Measurements from ENCODE around the gene TMEM131. TPM values are rescaled to one million over a fixed set of nuclear protein-coding genes. Genes with fewer than 3 reads are reported as not detected.
"Not testable (repeated sequence)": the region's sequence is repeated elsewhere in the genome, so short reads cannot be mapped to it uniquely, and the experiment has no call there.

Gene TMEM131
- total RNA-seq, 6 experiments from 2014 or later, result 39.2 to 49.5 (median 45.1) TPM

- Mint-ChIP-seq H3K27ac (no peak overlapping the region), H3K9me3 (peaks cover 8% of the 10 kb centered on the region; the same call in 1 of the 2 replicates), H3K4me3 (no peak overlapping the region), H3K4me1 (ENCODE audit: low read depth) (peaks cover 57% of the 10 kb centered on the region), H3K27me3 (ENCODE audit: insufficient read depth) (no peaks in the 10 kb centered on the region; the same call in 1 of the 2 replicates), H3K36me3 (ENCODE audit: low read depth) (peaks cover 69% of the 10 kb centered on the region)
- DNase-seq, result no peak
- TF ChIP-seq CTCF (IDR thresholded peaks at IDR 0.05), result no peak
These were observed 88.2 kb downstream of the TMEM131 start for GRCh38 chr2:97907369-97908100.

GRCh38 chr2:97906307-97906706 lies 89.4 kb downstream of the TMEM131 start:
- DNase-seq, result no peak
- no peaks in the 10 kb centered on the region; the same call in 1 of the 2 replicates for H3K27me3 Mint-ChIP-seq (ENCODE audit: insufficient read depth)
- TF ChIP-seq CTCF (IDR thresholded peaks at IDR 0.05), result no peak

GRCh38 chr2:97905294-97905693 lies 90.5 kb downstream of the TMEM131 start:
- H3K4me3 Mint-ChIP-seq, result no peak overlapping the region
- TF ChIP-seq CTCF (IDR thresholded peaks at IDR 0.05), result no peak
- peaks cover 57% of the 10 kb centered on the region for H3K4me1 Mint-ChIP-seq (ENCODE audit: low read depth)
- 0 out of 2 replicates have a peak, but pooled peaks cover 1% of the 10 kb centered on the region for H3K9me3 Mint-ChIP-seq
- H3K36me3 Mint-ChIP-seq (ENCODE audit: low read depth), result peaks cover 70% of the 10 kb centered on the region
- H3K27me3 Mint-ChIP-seq (ENCODE audit: insufficient read depth), result no peaks in the 10 kb centered on the region; the same call in 1 of the 2 replicates
- H3K27ac Mint-ChIP-seq, result no peak overlapping the region
- DNase-seq, result no peak

More at GRCh38 chr2:97906307-97906706, 89.4 kb downstream of the TMEM131 start:
- Mint-ChIP-seq H3K4me1 (ENCODE audit: low read depth) (peaks cover 57% of the 10 kb centered on the region), H3K4me3 (no peak overlapping the region), H3K27ac (no peak overlapping the region), H3K9me3 (peaks cover 8% of the 10 kb centered on the region; the same call in 1 of the 2 replicates), H3K36me3 (ENCODE audit: low read depth) (peaks cover 76% of the 10 kb centered on the region)

GRCh38 chr2:97901862-97902261 lies 93.9 kb downstream of the TMEM131 start:
- Mint-ChIP-seq H3K27ac (no peak overlapping the region), H3K4me1 (ENCODE audit: low read depth) (peaks cover 40% of the 10 kb centered on the region), H3K4me3 (no peak overlapping the region), H3K27me3 (ENCODE audit: insufficient read depth) (no peaks in the 10 kb centered on the region), H3K36me3 (ENCODE audit: low read depth) (peaks cover 56% of the 10 kb centered on the region), H3K9me3 (no peaks in the 10 kb centered on the region)
- TF ChIP-seq CTCF (IDR thresholded peaks at IDR 0.05), result no peak
- no peak for DNase-seq

GRCh38 chr2:97900806-97901205 lies 94.9 kb downstream of the TMEM131 start:
- peaks cover 57% of the 10 kb centered on the region for H3K36me3 Mint-ChIP-seq (ENCODE audit: low read depth)
- H3K4me3 Mint-ChIP-seq, result no peak overlapping the region
- H3K9me3 Mint-ChIP-seq, result no peaks in the 10 kb centered on the region
- H3K27ac Mint-ChIP-seq, result no peak overlapping the region
- H3K27me3 Mint-ChIP-seq (ENCODE audit: insufficient read depth), result no peaks in the 10 kb centered on the region
- DNase-seq, result no peak
- H3K4me1 Mint-ChIP-seq (ENCODE audit: low read depth), result peaks cover 30% of the 10 kb centered on the region
- no peak for TF ChIP-seq CTCF (IDR thresholded peaks at IDR 0.05)

GRCh38 chr2:97893042-97893441 lies 102.7 kb downstream of the TMEM131 start:
- not testable (repeated sequence) for H3K27ac Mint-ChIP-seq; H3K9me3 Mint-ChIP-seq; H3K4me1 Mint-ChIP-seq (ENCODE audit: low read depth); H3K4me3 Mint-ChIP-seq; H3K27me3 Mint-ChIP-seq (ENCODE audit: insufficient read depth); DNase-seq
- H3K36me3 Mint-ChIP-seq (ENCODE audit: low read depth), result peaks cover 27% of the 10 kb centered on the region
